Right atrium auricular region (tissue), 2 donors: ENCODE measurements around the gene TPSG1. TPM values are rescaled to one million over a fixed set of nuclear protein-coding genes. Genes with fewer than 3 reads are reported as not detected.
"Not testable (repeated sequence)": the region's sequence is repeated elsewhere in the genome, so short reads cannot be mapped to it uniquely, and the experiment has no call there.

Experiments used
- DNase-seq: peaks from one replicate; pipeline ENCODE4 v3.0.0-alpha.2; 2019; ENCODE audit warnings: low spot score
- H3K27ac ChIP-seq, 2 donors: fragments of 200-600 bp; sonication (generic); 1 replicate in 1 of 2; 2 replicates in 1 of 2; pipeline ENCODE4 v1.5.1; 2016 to 2019
- H3K27me3 ChIP-seq, 2 donors: fragments of 200-600 bp; sonication (generic); one replicate each; pipeline versions ENCODE4 v1.5.1 to v1.6.0; 2017 to 2019
- H3K36me3 ChIP-seq: fragments of 200-600 bp; sonication (generic); one replicate; pipeline ENCODE4 v1.5.1; 2016
- H3K4me1 ChIP-seq, 2 donors: fragments of 200-600 bp; sonication (generic); one replicate each; pipeline versions ENCODE4 v1.5.1 to v1.6.0; 2017 to 2019
- H3K4me3 ChIP-seq, 2 donors: fragments of 200-600 bp; sonication (generic); 1 replicate in 1 of 2; 2 replicates in 1 of 2; pipeline ENCODE4 v1.5.1; 2017 to 2019; ENCODE audit warnings: mild to moderate bottlenecking in 1 of 2, moderate library complexity in 1 of 2
- H3K9me3 ChIP-seq, 2 donors: fragments of 200-600 bp; sonication (generic); one replicate each; pipeline ENCODE4 v1.5.1; 2019
- CTCF ChIP-seq, 2 donors: fragments of 200-600 bp; sonication (generic); IDR thresholded peaks; one replicate each; pipeline ENCODE4 v1.5.1; 2019; ENCODE audit warnings: antibody characterized with exemption in 2 of 2
- total RNA-seq, 2 donors: library from RNA; depleted of rRNA; stranded (reverse); fragments of >200 nt; gene quantifications; one replicate each; pipeline ENCODE4 v1.1.0, GENCODE V29; 2016

TPSG1 gene
- total RNA-seq, 2 donors from 2014 or later, result not detected

DNA sequence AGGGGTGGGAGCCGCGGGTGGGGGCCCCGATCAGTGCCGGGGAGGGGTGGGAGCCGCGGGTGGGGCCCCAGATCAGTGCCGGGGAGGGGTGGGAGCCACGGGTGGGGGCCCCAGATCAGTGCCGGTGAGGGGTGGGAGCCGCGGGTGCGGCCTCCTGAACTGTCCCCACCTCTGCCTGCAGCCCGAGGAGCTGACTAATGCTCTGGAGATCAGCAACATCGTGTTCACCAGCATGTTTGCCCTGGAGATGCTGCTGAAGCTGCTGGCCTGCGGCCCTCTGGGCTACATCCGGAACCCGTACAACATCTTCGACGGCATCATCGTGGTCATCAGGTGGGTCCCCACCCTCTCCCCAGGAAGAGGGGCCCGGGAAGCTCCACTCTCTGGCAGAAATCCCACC lies 20.1 kb downstream of the TPSG1 start:
- Histone ChIP-seq H3K4me3 (no peak overlapping the region), H3K27ac (no peak overlapping the region), H3K36me3 (no peaks in the 10 kb centered on the region)

DNA sequence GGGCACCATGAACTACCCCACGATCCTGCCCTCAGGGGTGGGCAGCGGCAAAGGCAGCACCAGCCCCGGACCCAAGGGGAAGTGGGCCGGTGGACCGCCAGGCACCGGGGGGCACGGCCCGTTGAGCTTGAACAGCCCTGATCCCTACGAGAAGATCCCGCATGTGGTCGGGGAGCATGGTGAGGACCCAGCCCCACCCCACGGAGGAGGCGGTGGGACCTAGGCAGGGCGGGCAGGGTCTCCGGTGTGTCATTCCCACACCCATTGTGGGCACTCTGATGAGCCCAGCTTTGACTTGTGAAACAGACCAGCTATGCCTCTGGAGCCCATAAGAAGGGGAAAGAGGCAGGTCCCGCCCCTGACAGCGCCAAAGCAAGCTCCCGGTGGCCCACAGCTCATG lies 22.8 kb downstream of the TPSG1 start:
- TF ChIP-seq CTCF (IDR thresholded peaks at IDR 0.05), result no peak
- Histone ChIP-seq H3K4me3 (no peak overlapping the region), H3K4me1 (no peaks in the 10 kb centered on the region), H3K36me3 (no peaks in the 10 kb centered on the region), H3K27ac (no peak overlapping the region), H3K9me3 (no peaks in the 10 kb centered on the region), H3K27me3 (no peaks in the 10 kb centered on the region)
- no peak for DNase-seq

More for the DNA sequence above, 20.1 kb downstream of the TPSG1 start:
- no peaks in the 10 kb centered on the region for H3K9me3 ChIP-seq
- TF ChIP-seq CTCF (IDR thresholded peaks at IDR 0.05), result no peak
- no peaks in the 10 kb centered on the region for H3K4me1 ChIP-seq
- no peak for DNase-seq
- H3K27me3 ChIP-seq, result no peaks in the 10 kb centered on the region

GRCh38 chr16:1201444-1201843 lies 23.6 kb downstream of the TPSG1 start:
- no peaks in the 10 kb centered on the region for H3K9me3 ChIP-seq
- no peak for DNase-seq
- no peaks in the 10 kb centered on the region for H3K27me3 ChIP-seq
- H3K4me1 ChIP-seq, result no peaks in the 10 kb centered on the region
- no peak for TF ChIP-seq CTCF (IDR thresholded peaks at IDR 0.05)
- no peaks in the 10 kb centered on the region for H3K36me3 ChIP-seq
- no peak overlapping the region for H3K27ac ChIP-seq
- H3K4me3 ChIP-seq, result no peak overlapping the region

GRCh38 chr16:1200014-1200627 lies 24.9 kb downstream of the TPSG1 start:
- Histone ChIP-seq H3K4me3 (no peak overlapping the region), H3K36me3 (no peaks in the 10 kb centered on the region), H3K27me3 (no peaks in the 10 kb centered on the region), H3K27ac (no peak overlapping the region), H3K4me1 (no peaks in the 10 kb centered on the region), H3K9me3 (no peaks in the 10 kb centered on the region)
- DNase-seq, result no peak
- TF ChIP-seq CTCF (IDR thresholded peaks at IDR 0.05), result no peak

- no peaks in the 10 kb centered on the region for H3K27me3 ChIP-seq
- H3K9me3 ChIP-seq, result no peaks in the 10 kb centered on the region
- DNase-seq, result no peak
- TF ChIP-seq CTCF (IDR thresholded peaks at IDR 0.05), result no peak
- no peak overlapping the region for H3K4me3 ChIP-seq
- no peak overlapping the region for H3K27ac ChIP-seq
- H3K4me1 ChIP-seq, result peaks cover 0 to 5% of the 10 kb centered on the region in 2 donors
- no peaks in the 10 kb centered on the region for H3K36me3 ChIP-seq
Observed at GRCh38 chr16:1199347-1200013, 25.6 kb downstream of the TPSG1 start.

- not testable (repeated sequence) for DNase-seq, H3K9me3 ChIP-seq, H3K4me1 ChIP-seq, H3K4me3 ChIP-seq, H3K36me3 ChIP-seq, H3K27me3 ChIP-seq, H3K27ac ChIP-seq
Observed at GRCh38 chr16:1198671-1199346, 26.3 kb downstream of the TPSG1 start.
